OCI-LY7 (cell line): ENCODE results near the gene LMO3.

ENCODE experiments used
- CTCF ChIP-seq: fragments of 200-600 bp; sonication (generic); conservative IDR thresholded peaks from 2 replicates; pipeline ENCODE4 v1.5.1; 2014; ENCODE audit warnings: mild to moderate bottlenecking, antibody characterized with exemption, low read length, moderate library complexity, mixed read lengths
- EZH2phosphoT487 ChIP-seq: fragments of 200-600 bp; sonication (generic); IDR thresholded peaks from 2 replicates; pipeline ENCODE4 v1.6.1; 2018; ENCODE audit warnings: low read depth, borderline replicate concordance, mild to moderate bottlenecking, mixed run types, antibody characterized with exemption, low read length, moderate library complexity, mixed read lengths

- TF ChIP-seq CTCF (no peak), EZH2phosphoT487 (no peak)
These were observed 24.5 kb downstream of the LMO3 start for GRCh38 chr12:16581416-16581815.
